ENCODE data around the gene N4BP2L2.

- TF ChIP-seq ARNTL (CRISPR knock-in tag; IDR thresholded peaks at IDR 0.05; ENCODE audit: borderline replicate concordance, low read depth) (no peak), PPARA (CRISPR knock-in tag; IDR thresholded peaks at IDR 0.05; ENCODE audit: borderline replicate concordance) (no peak), PATZ1 (CRISPR knock-in tag; IDR thresholded peaks at IDR 0.05; ENCODE audit: borderline replicate concordance) (no peak), TCF4 (CRISPR knock-in tag; IDR thresholded peaks at IDR 0.05; ENCODE audit: borderline replicate concordance) (no peak), ZFP3 (CRISPR knock-in tag; IDR thresholded peaks at IDR 0.05) (no peak)
Measured at GRCh38 chr13:32423592-32423991, 115.0 kb downstream of the N4BP2L2 start.
